Stimulated activated CD4-positive, alpha-beta T cell treated with anti-CD3 and anti-CD28 coated beads, Interleukin-15, amount 100 ng/mL, for 24 hours (primary cell): Measurements from ENCODE around the gene CDH13.

ENCODE experiments used
- DNase-seq: peaks from one replicate; pipeline ENCODE4 v3.0.0-alpha.2; 2020

Gene CDH13

DNA sequence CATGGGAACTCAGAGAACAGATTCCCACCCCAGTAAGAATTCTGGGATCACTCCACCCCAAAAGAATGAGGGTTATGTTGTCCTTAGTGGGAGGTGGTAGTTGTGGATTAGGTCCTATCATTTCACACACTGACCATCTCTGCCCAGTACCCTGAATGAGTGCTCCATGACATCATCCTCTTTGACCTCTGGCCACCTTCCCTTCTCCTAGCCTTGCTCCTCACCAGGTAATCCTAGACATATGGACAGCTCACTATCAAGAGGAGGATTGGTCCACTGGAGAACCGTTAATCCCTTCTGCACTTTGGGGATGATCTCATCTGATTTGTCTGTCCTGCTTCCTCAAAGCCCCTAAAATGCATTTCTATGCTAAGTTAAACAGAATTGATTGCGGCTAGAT is 642.8 kb downstream of the CDH13 start:
- no peak for DNase-seq

DNA sequence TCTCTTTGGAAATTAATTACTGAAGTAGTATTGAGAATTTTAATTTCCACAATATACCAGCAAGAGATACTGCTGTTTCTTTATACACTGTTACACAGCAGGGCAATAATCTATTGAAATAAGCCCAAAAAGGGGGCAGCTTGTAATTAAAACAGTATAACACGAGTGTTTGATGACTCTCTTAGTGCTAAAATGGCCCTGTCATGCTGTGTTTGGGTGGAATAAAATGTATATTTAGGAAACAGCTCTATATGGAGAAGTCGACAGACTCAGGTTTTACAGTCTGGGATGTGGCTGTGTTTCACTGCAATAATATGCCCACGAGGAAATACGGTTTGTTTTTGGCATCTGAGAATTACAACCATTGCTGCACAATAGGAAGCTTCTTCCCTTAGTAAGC is 643.3 kb downstream of the CDH13 start:
- DNase-seq = no peak

- no peak for DNase-seq
Measured at GRCh38 chr16:83270640-83271039, 643.9 kb downstream of the CDH13 start.

DNA sequence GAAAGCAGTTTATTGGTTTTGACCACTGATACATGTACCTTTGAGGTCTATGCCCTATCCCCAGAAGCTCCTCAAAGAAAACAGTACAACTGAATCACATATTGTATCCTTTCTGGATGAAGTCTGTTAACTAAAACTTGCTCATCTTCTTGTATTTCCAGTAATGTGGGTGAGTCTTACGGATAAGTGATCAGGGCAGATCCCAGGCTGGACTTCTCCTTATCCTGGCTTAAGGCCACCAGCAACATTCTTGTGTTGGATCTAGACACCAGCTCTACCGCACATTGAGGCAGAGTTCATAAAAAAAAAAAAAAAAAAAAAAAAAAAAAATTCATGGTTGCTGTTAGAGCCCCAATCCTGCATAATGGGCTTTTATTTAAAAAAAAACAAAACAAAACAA is 644.4 kb downstream of the CDH13 start:
- DNase-seq = no peak

DNA sequence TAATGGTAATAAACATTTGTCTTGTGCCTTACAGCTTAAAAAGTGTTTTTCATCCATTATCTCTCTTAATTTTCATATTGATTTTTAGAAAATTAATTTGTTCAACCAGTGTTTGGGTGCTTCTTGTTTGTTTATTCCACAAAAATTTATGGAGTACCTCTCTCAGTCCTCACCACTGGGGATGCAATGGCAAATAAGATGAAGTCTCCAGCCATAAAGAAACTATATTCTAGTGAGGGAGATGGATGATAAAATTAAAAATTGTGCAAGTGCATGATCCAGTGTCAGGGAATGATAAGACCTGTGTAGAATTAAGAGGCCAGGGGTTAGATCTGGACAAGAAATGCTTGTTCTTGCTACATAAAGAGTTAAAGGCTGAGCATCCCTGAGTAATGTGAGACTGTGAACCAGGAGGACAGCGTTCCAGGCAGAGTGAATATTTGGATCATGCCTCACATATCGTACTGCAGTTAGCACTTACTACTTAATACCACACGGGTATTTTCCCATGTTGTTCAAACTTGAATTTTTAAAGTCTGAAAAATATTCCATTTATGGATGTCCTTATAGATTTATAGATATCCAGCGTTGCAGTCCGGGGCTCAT is 645.3 kb downstream of the CDH13 start:
- no peak for DNase-seq

DNA sequence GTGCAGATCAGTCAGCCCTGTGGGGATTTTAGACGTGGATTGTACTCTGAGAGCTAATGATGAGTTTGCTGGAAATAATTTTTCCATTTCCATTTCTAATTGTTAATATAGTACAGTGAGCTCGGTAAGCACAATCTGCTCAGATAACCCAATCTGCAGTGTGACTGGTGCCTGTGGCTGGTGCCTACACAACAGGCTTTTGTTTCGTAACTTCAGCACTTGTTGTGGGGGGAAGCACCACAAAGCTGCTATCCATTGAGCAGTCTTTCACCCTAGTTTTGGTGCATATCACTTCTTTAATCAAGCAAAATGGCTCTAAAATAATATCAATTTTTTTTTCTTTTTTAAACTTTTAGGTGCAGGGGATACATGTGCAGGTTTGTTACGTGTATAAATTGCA is 646.1 kb downstream of the CDH13 start:
- DNase-seq = no peak

DNA sequence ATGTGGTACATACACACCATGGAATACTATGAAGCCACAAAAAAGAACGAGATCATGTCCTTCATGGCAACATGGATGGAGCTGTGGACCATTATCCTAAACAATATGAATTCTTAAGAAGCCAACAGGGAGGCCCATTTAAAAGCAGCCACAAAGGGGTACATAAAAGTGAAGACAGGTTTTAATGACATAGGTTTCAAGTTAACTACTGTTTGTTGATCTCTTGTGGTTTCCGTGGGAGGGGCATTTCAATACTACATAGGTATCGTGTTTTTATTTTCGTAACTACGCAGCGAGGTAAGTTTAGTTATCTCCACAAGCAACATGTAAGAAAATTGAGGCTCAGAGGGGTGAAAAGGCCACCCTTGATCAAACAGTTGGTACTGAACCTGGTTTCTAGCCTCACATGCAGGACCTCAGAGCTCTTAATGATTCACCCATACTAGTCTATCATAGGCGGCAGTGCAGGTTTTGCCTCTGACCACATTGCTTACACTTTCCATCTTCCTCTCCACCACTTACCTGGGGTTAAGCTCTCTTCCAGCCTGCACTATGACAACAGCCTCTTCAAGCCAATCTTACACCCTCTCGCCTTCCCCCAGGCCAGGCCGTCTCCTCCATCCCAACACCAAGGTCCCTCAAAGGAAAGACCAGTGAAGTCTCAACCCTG is 646.9 kb downstream of the CDH13 start:
- no peak for DNase-seq

GRCh38 chr16:83279251-83279650 is 652.5 kb downstream of the CDH13 start:
- DNase-seq = no peak

GRCh38 chr16:83285921-83286320 is 659.2 kb downstream of the CDH13 start:
- no peak for DNase-seq

DNA sequence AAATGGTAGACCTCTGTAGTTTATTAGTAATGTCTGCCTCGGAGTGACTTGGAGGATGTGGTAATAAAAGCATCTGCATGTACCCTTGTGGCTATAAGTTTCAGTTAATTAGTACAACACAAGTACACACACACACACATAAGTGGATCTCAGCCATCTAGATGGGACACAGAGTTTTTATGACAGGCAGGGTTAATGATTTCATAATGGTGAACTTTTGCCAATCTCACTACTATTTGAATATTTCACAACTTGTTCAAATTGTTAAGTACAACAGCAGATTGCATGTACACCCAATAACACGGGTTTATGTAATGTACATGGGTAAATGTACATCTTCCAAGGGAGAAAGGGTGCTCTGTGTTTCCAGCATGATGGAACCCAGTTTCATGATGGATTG is 669.7 kb downstream of the CDH13 start:
- no peak for DNase-seq

DNA sequence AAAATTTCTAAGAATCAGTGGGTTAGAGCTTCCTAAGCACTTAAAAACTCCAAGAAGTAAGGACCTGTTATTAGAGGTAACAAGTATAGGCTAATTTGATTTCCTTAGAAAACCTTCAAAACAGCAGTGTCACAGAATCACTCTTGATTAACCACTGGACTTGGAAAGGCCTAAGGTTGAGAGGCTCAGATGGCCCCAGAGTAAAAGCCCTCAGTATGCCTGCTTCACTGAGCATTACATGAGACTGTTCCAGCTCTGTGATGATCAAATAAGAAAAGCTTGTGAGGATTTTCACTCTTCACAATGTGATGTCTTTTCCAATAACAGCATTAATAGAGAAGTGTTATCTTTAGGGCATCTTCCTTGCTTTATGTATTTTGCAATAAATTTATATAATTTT is 671.8 kb downstream of the CDH13 start:
- DNase-seq = no peak

DNA sequence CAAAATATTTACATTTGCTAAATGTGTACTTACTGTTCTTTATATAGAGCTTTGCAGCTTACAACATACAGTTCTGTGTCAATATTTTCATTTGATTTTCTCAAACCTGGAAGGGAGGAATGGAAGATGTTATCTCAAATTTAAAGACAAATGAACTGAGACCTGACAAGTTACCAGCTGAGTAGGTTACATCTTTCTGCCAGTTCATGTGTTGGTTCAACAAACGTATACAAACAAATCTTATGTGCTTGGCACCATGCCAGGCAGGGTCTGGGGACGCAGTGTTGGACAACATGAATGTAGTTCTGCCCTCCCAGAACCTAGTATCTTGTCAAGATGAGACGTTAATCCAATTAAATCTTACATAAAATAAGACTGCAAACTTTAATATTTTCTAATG is 673.6 kb downstream of the CDH13 start:
- DNase-seq = no peak

DNA sequence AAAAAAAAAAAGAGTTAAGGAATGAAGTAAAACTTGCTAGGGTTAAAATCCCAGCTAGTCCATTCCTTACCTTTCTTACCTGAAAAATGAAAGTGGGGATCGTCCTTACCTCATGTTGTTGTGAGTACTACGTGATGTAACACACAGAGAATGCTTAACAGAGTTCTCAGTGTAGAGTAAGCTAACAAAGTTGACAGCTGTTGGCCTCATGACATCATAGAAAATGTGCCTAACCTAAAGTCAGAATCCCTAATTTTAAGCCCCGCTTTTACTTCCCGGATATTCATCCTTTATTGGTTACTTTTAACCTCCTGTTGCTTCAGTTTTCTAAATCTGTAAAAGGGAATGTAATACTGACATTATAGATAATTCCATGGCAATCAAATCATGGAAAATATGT is 675.2 kb downstream of the CDH13 start:
- no peak for DNase-seq

- no peak for DNase-seq
Measured at GRCh38 chr16:83302853-83303252, 676.1 kb downstream of the CDH13 start.

DNA sequence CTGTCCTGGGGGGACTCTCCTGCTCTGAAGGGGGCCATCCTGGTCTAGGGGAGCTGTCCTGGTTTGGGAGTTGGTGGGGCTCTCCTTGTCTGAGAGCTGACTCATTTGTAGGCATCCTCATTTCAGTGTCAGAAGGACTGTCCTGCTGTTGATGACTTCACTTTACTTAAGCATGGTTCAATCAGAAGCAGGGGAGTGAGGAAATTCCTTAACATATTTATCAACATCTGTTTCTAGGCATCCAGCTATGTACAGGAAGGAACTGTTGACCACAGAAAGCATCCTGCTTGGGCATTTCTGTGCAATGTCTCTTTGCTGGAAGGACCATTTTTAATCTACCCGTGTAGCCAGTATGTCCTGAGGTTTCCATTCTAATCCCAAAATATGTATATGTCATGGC is 678.3 kb downstream of the CDH13 start:
- no peak for DNase-seq

DNA sequence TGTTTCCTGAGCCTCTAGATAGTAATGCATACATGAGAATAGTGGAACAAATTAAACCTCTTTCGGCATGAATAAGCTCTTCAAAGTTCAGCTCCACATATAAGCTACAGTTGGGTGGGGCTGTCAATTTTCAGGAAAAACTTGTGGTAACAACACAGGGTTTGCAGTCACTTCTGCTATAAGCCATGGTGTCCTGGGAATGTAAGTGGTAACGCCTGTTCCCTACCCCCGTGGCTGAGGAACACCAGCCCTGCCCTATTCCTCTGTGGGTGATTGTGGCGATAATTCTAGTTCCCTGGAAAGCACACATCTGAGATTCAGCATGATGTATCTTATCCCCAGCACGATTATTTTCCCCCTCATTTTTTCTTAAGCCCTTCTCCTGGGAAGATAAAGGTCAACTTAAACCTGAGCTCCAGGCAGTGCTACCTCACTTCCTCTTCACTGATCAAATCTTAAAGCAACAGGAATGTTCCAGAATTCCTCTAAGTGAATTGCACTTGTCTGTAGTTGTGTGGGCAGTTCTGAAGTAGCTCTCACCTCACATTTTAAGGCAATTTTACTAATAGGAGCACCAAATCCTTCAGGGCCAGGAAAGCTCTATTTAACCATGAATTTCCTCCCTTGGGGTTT is 680.3 kb downstream of the CDH13 start:
- DNase-seq = no peak

DNA sequence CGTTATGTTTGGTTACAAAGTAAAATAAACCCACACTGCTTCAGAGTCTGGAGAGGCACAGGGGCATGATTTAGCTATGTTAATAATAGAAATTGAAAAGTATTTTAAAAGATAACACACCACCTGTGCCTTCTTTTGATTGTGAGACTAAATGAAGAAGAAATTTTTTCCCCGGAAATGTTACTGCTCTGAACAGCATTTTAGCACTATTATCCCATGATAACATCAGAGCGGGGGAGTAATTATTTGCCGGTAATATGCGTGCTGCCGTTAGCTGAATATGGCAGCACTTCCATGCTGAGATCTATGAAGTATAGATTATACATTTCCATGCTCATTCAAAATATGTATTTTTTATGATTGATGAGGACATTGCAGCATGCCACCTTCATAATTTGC is 680.8 kb downstream of the CDH13 start:
- no peak for DNase-seq

DNA sequence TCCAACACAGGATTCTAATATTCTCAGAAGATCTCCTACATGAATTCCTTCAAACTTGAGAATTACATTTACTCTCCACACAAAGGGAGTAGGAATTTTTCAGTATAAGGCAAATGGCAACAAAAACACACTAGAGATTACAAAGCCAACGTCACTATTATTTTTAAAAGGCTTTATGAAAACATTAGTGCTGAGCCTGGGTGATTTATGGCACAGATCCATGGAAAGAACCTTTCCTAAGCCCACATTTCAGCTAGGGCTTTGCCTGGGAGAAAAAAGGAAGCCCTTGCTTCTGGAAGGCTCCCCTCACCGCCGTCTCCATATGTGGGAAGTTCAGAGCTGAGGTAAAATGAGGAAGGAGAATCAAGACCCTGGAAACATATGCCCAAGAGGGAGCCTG is 681.6 kb downstream of the CDH13 start:
- no peak for DNase-seq

DNA sequence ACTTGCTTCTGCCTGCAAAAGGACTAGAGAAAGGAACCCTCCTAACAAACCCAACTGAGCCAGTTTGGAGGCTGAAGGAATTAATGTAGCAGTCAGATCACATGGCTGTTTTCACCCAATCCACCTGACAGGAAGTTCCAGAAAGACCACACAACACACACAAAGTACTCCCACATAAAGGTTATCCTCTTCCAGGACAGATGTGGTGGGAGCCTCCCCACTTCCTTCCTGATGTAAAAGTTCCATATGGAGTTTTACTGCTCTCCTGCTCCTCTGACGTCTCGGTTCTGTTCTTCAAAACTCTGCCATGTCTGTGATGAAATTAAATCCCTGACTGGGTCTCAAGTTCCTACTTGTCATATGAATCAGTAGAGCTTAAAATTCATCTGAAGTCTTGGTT is 684.0 kb downstream of the CDH13 start:
- DNase-seq = no peak

DNA sequence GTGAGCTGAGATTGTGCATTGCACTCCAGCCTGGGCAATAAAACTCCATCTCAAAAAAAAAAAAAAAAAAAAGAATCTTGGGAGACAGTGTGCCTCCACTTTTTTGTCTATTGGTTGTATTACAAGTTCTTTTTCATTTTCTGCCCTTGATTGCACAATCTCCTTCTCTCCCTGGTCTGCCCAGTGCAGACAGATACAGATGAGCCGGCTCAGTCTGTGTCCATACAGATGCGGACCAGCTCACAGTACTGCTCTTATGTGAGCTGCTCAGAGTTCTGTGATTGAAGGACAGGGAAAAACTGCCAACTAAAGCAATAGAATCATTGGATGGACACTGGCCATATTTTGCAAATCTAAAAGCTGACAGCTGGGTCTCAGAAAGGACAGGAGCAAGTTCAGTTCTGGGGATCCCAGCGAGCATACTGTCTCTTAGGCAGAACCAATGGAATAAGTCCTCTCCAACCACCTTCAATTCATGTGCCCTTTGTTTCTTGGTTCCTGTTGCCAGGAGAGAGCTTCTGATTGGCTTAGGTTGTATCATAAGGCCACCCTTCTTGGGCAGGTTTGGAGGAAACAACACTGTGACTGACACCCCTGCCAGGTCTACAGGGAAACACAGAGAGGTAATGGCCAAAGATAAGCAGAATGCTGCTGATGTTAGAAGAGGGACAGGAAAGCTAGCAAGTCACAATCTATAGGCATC is 685.4 kb downstream of the CDH13 start:
- DNase-seq = no peak

DNA sequence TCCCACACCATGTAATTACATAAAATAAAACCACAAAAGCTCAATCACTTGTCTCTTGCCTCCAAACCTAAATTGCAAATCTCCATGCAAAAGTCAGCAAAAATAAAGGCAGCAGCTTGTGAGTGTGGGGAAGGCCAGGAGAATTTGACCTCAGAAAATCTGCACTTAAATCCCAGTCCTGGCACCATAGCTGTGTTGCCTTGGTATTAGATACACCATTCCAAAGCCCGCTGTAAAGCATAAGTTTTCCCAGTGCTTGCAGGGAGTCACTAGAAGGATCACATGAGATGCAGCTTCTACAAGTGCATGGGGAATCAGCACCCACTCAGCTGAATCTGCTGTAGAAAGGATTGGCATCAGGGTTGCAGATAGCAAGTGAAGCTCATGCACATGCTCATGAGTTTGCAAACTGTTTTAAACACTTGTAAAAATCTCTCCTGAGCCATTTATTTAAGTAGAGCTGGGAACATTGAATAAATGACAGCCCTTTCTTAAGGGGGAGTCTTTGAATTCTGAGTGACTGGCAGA is 686.0 kb downstream of the CDH13 start:
- DNase-seq = no peak

- no peak for DNase-seq
Measured at GRCh38 chr16:83315271-83315670, 688.5 kb downstream of the CDH13 start.

- DNase-seq = no peak
Measured at GRCh38 chr16:83316458-83316857, 689.7 kb downstream of the CDH13 start.

DNA sequence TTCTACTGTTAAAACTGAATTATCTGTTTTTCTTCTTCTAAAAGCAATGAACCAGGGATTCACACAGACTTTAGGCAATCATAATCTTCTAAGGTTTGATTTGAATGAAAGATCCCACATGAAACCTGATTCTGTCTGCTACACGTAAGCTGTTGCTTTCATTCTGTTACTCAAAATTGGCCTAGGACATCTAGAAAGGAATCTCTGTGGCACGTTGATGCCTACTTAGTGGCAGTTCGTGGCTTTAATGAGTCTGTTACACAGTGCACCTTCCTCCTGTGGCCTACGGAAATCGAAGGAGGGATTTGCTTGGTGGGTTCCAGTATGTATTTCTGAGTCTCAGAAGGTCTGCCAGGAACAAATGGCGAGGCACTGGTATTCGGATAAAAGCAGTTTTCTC is 691.6 kb downstream of the CDH13 start:
- no peak for DNase-seq
